A549 treated with CORT108297 at 1 μM for 4 hours (cell line): ENCODE results near the gene PWWP3B. TPM values are rescaled to one million over a fixed set of nuclear protein-coding genes. Genes with fewer than 3 reads are reported as not detected.

Experiments used
- total RNA-seq: library from RNA; stranded (reverse); fragments of 200-300 nt; extraction: Qiagen RNA extraction; gene quantifications from 5 replicates; pipeline ENCODE4 v1.2.3, GENCODE V29; 2022

PWWP3B gene
- not detected in 5 replicates for total RNA-seq

GRCh38 chrX:106168107-106168506 lies at the start of gene PWWP3B:
Gene PWWP3B, plus strand, starts transcription at chrX:106168305. Its CDS starts 37,128 bp downstream, at chrX:106205433.

Other genes starting within 250 kb of the PWWP3B start
- gene SERPINA7, start 129.6 kb upstream of the PWWP3B start, total RNA-seq, result not detected in 5 replicates